Panc1 (cell line): ENCODE data around the gene CCN6.

ENCODE experiments used
- POLR2AphosphoS5 ChIP-seq: IDR thresholded peaks from 2 replicates; pipeline ENCODE4 v1.6.1; 2012; ENCODE audit warnings: mild to moderate bottlenecking, low read depth, low read length, moderate library complexity
- SIN3A ChIP-seq: IDR thresholded peaks from 2 replicates; pipeline ENCODE4 v1.6.1; 2012; ENCODE audit warnings: low read depth, mild to moderate bottlenecking, low read length, moderate library complexity, borderline replicate concordance; ENCODE audit not compliant: insufficient read depth
- TF ChIP-seq, protein P1 (sequence below): fragments of 450-650 bp; IDR thresholded peaks from 2 replicates; pipeline ENCODE4 v1.5.1; 2017; ENCODE audit warnings: mild to moderate bottlenecking
- TF ChIP-seq, protein P2 (sequence below), 2 experiments: IDR thresholded peaks; 2 replicates each; pipeline ENCODE4 v1.6.1; 2011 to 2012; ENCODE audit warnings: low read depth in 2 of 2, control low read depth in 1 of 2, low read length in 1 of 2, mild to moderate bottlenecking in 1 of 2, moderate library complexity in 1 of 2; ENCODE audit not compliant: insufficient read depth in 1 of 2

DNA sequence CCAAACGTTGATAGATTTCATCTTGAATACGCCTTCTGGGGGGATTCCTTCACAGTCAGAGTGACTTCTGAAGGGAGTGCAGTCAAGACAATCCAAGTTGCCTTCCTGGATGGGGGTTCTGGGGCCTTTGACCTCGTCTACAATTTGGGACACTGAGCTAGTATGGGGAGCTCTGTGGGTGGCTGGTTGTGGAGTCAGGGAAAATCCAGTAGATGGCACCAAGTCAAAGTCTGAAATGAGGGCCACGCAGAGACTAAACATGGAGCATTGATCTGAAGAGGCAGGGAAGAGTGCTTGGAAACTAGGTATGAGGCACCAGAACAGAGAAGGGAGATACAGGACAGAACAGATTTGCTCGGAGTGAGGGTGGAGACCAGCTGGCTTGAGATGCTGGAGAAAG, 43.6 kb upstream of the CCN6 start:
- TF ChIP-seq, protein P1, sequence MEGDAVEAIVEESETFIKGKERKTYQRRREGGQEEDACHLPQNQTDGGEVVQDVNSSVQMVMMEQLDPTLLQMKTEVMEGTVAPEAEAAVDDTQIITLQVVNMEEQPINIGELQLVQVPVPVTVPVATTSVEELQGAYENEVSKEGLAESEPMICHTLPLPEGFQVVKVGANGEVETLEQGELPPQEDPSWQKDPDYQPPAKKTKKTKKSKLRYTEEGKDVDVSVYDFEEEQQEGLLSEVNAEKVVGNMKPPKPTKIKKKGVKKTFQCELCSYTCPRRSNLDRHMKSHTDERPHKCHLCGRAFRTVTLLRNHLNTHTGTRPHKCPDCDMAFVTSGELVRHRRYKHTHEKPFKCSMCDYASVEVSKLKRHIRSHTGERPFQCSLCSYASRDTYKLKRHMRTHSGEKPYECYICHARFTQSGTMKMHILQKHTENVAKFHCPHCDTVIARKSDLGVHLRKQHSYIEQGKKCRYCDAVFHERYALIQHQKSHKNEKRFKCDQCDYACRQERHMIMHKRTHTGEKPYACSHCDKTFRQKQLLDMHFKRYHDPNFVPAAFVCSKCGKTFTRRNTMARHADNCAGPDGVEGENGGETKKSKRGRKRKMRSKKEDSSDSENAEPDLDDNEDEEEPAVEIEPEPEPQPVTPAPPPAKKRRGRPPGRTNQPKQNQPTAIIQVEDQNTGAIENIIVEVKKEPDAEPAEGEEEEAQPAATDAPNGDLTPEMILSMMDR, result peak; percentile 46
- TF ChIP-seq POLR2AphosphoS5, result no peak
- TF ChIP-seq, protein P2, sequence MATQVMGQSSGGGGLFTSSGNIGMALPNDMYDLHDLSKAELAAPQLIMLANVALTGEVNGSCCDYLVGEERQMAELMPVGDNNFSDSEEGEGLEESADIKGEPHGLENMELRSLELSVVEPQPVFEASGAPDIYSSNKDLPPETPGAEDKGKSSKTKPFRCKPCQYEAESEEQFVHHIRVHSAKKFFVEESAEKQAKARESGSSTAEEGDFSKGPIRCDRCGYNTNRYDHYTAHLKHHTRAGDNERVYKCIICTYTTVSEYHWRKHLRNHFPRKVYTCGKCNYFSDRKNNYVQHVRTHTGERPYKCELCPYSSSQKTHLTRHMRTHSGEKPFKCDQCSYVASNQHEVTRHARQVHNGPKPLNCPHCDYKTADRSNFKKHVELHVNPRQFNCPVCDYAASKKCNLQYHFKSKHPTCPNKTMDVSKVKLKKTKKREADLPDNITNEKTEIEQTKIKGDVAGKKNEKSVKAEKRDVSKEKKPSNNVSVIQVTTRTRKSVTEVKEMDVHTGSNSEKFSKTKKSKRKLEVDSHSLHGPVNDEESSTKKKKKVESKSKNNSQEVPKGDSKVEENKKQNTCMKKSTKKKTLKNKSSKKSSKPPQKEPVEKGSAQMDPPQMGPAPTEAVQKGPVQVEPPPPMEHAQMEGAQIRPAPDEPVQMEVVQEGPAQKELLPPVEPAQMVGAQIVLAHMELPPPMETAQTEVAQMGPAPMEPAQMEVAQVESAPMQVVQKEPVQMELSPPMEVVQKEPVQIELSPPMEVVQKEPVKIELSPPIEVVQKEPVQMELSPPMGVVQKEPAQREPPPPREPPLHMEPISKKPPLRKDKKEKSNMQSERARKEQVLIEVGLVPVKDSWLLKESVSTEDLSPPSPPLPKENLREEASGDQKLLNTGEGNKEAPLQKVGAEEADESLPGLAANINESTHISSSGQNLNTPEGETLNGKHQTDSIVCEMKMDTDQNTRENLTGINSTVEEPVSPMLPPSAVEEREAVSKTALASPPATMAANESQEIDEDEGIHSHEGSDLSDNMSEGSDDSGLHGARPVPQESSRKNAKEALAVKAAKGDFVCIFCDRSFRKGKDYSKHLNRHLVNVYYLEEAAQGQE (IDR thresholded peaks at IDR 0.05; ENCODE audit: insufficient read depth in 1 of 2, low read depth in 2 of 2, low read length in 1 of 2), result no peak
- TF ChIP-seq SIN3A, result no peak
